MM.1S (cell line): ENCODE measurements around the gene PHACTR1.

Experiments
- DNase-seq: peaks from one replicate; pipeline ENCODE4 v3.0.0-alpha.2; 2015
- H2AFZ ChIP-seq: fragments of 300-600 bp; sonication (generic); 2 replicates; pipeline ENCODE4 v1.6.0; 2016; ENCODE audit warnings: antibody characterized with exemption, low read length
- H3F3A ChIP-seq: fragments of 300-600 bp; sonication (generic); 2 replicates; pipeline ENCODE4 v1.6.1; 2016; ENCODE audit warnings: mild to moderate bottlenecking, antibody characterized with exemption, low read length, moderate library complexity, mixed read lengths; ENCODE audit not compliant: insufficient read depth
- H3K27ac ChIP-seq: fragments of 300-600 bp; sonication (generic); 2 replicates; pipeline ENCODE4 v1.5.1; 2016; ENCODE audit warnings: mild to moderate bottlenecking, low read length
- H3K27me3 ChIP-seq: fragments of 300-600 bp; sonication (generic); replicated peaks from 2 replicates; pipeline ENCODE4 v1.6.0; 2016; ENCODE audit warnings: low read length; ENCODE audit not compliant: insufficient read depth
- H3K36me3 ChIP-seq: fragments of 300-600 bp; sonication (generic); replicated peaks from 2 replicates; pipeline ENCODE4 v1.6.1; 2016; ENCODE audit warnings: mild to moderate bottlenecking, low read length, mixed read lengths; ENCODE audit not compliant: insufficient read depth
- H3K4me1 ChIP-seq: fragments of 300-600 bp; sonication (generic); 2 replicates; pipeline ENCODE4 v1.6.1; 2016; ENCODE audit warnings: low read length, mixed read lengths
- H3K4me2 ChIP-seq: fragments of 300-600 bp; sonication (generic); 2 replicates; pipeline ENCODE4 v1.6.0; 2016; ENCODE audit warnings: low read depth, low read length
- H3K4me3 ChIP-seq: fragments of 300-600 bp; sonication (generic); 2 replicates; pipeline ENCODE4 v1.5.1; 2016; ENCODE audit warnings: low read length, mixed read lengths
- H3K79me2 ChIP-seq: fragments of 300-600 bp; sonication (generic); 2 replicates; pipeline ENCODE4 v1.6.1; 2016; ENCODE audit warnings: mixed run types, low read length, mixed read lengths
- H3K9ac ChIP-seq: fragments of 300-600 bp; sonication (generic); 2 replicates; pipeline ENCODE4 v1.6.1; 2016; ENCODE audit warnings: low read length, mixed read lengths
- H3K9me2 ChIP-seq: fragments of 300-600 bp; sonication (generic); replicated peaks from 2 replicates; pipeline ENCODE4 v1.6.1; 2016; ENCODE audit warnings: mild to moderate bottlenecking, low read length, mixed read lengths; ENCODE audit not compliant: insufficient read depth
- H3K9me3 ChIP-seq: fragments of 300-600 bp; sonication (generic); replicated peaks from 2 replicates; pipeline ENCODE4 v1.6.1; 2016; ENCODE audit warnings: mild to moderate bottlenecking, low read length, mixed read lengths; ENCODE audit not compliant: insufficient read depth
- H4K20me1 ChIP-seq: fragments of 300-600 bp; sonication (generic); 2 replicates; pipeline ENCODE4 v1.6.1; 2016; ENCODE audit warnings: mild to moderate bottlenecking, low read length, moderate library complexity, mixed read lengths; ENCODE audit not compliant: insufficient read depth
- EZH2 ChIP-seq: fragments of 300-600 bp; sonication (generic); optimal IDR thresholded peaks from 2 replicates; pipeline ENCODE3; 2017; ENCODE audit warnings: low read depth, mild to moderate bottlenecking, antibody characterized with exemption, low read length, mixed read lengths
- EZH2phosphoT487 ChIP-seq: fragments of 300-600 bp; sonication (generic); IDR thresholded peaks from 2 replicates; pipeline ENCODE4 v1.6.1; 2018; ENCODE audit warnings: antibody characterized with exemption, low read length
- TF ChIP-seq, protein P1 (sequence below): fragments of 300-600 bp; sonication (generic); IDR thresholded peaks from 2 replicates; pipeline ENCODE4 v1.5.1; 2016; ENCODE audit warnings: antibody characterized with exemption, low read length, mixed read lengths

Gene PHACTR1

DNA sequence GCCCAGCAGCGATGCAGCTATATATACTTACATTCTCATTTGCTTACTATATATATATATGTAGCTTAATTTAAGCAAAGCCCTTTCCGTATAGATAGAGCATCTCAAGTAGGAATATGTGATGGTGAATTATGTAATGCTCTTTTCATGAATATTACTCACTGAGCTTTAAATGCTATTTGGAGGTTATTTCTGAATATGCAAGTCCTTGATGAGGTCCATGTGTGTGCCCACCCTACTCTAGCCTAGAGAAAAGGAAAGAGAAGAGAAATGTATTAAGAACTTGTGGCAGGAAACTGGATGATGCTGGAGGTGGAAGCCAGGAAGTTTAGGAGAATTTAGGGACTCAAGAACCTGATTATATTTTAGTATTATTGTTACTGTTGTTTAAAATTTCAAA lies 63.2 kb downstream of the PHACTR1 start:
- Histone ChIP-seq H2AFZ (no peak overlapping the region), H3K79me2 (no peaks in the 10 kb centered on the region), H3K36me3 (no peaks in the 10 kb centered on the region), H3F3A (no peaks in the 10 kb centered on the region), H3K4me1 (no peaks in the 10 kb centered on the region), H4K20me1 (no peaks in the 10 kb centered on the region), H3K27ac (no peak overlapping the region), H3K4me3 (no peak overlapping the region), H3K27me3 (no peaks in the 10 kb centered on the region), H3K9me3 (no peaks in the 10 kb centered on the region), H3K9ac (no peak overlapping the region), H3K4me2 (no peak overlapping the region), H3K9me2 (no peaks in the 10 kb centered on the region)
- DNase-seq = no peak
- TF ChIP-seq EZH2 = no peak
- TF ChIP-seq EZH2phosphoT487 = no peak
- TF ChIP-seq, protein P1, sequence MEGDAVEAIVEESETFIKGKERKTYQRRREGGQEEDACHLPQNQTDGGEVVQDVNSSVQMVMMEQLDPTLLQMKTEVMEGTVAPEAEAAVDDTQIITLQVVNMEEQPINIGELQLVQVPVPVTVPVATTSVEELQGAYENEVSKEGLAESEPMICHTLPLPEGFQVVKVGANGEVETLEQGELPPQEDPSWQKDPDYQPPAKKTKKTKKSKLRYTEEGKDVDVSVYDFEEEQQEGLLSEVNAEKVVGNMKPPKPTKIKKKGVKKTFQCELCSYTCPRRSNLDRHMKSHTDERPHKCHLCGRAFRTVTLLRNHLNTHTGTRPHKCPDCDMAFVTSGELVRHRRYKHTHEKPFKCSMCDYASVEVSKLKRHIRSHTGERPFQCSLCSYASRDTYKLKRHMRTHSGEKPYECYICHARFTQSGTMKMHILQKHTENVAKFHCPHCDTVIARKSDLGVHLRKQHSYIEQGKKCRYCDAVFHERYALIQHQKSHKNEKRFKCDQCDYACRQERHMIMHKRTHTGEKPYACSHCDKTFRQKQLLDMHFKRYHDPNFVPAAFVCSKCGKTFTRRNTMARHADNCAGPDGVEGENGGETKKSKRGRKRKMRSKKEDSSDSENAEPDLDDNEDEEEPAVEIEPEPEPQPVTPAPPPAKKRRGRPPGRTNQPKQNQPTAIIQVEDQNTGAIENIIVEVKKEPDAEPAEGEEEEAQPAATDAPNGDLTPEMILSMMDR = no peak

DNA sequence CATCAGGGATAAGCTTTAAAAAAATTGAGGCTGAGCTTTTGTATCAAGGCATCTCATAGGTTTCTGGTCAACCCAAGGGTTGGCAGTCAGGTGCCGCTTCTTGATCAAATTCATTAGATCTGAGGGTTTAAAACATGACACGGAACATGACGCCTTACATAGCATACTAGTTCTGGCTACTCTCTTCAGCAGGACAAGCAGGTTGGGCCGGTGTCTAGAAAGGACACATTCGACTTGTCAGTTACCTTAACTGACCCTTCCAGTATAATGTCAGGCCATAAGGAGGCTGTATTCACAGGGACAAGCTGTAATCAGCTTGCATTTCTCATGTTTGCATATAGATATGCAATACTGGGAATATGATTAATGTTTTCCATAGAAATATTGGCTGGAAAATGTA lies 65.6 kb downstream of the PHACTR1 start:
- Histone ChIP-seq H3K4me1 (no peaks in the 10 kb centered on the region), H3K4me3 (no peak overlapping the region), H3K9ac (no peak overlapping the region), H3F3A (no peaks in the 10 kb centered on the region), H4K20me1 (no peaks in the 10 kb centered on the region), H3K36me3 (no peaks in the 10 kb centered on the region), H3K27me3 (no peaks in the 10 kb centered on the region), H3K9me3 (no peaks in the 10 kb centered on the region), H3K9me2 (no peaks in the 10 kb centered on the region), H3K79me2 (no peaks in the 10 kb centered on the region), H3K27ac (no peak overlapping the region), H2AFZ (no peak overlapping the region), H3K4me2 (no peak overlapping the region)
- DNase-seq = no peak
- TF ChIP-seq, protein P1 = no peak
- TF ChIP-seq EZH2phosphoT487 = no peak

DNA sequence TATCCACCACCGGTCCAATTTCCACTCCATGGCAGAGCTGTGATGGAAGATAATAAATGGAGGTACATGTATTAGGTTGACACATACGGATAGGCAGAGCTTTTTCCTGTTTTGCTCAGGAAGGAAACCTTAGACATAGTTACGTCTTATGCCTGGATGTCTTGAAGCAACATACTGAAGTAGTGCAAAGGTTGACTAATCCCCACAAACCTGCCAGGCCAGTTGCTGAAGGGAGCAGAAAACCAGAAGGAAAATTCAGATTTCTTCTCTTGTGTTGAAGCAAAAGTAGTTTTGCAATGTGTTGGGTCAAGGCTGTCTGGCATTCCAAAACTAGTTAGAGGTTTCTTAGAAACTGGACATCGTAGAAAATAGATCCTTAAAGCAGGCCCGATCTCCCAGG lies 68.7 kb downstream of the PHACTR1 start:
- H3K4me2 ChIP-seq = no peak overlapping the region
- H4K20me1 ChIP-seq = no peaks in the 10 kb centered on the region
- no peaks in the 10 kb centered on the region for H3K36me3 ChIP-seq

More for the DNA sequence above, 68.7 kb downstream of the PHACTR1 start:
- Histone ChIP-seq H3K27ac (no peak overlapping the region), H2AFZ (no peak overlapping the region), H3K9me3 (no peaks in the 10 kb centered on the region), H3K27me3 (no peaks in the 10 kb centered on the region), H3K9me2 (no peaks in the 10 kb centered on the region), H3K4me1 (no peaks in the 10 kb centered on the region), H3K4me3 (no peak overlapping the region), H3F3A (no peaks in the 10 kb centered on the region), H3K9ac (no peak overlapping the region), H3K79me2 (no peaks in the 10 kb centered on the region)
- DNase-seq = no peak
- TF ChIP-seq, protein P1 = no peak
- TF ChIP-seq EZH2 = no peak
- TF ChIP-seq EZH2phosphoT487 = no peak
